DOHH2 (cell line): ENCODE data around the gene DGUOK.

Experiments
- H3F3A ChIP-seq: fragments of 200-600 bp; sonication (generic), shearing (Covaris generic); 2 replicates; pipeline ENCODE4 v1.6.0; 2016; ENCODE audit warnings: antibody characterized with exemption, mild to moderate bottlenecking; ENCODE audit not compliant: control insufficient read depth, insufficient read depth
- H3K27ac ChIP-seq: fragments of 200-600 bp; sonication (generic); 2 replicates; pipeline ENCODE4 v1.5.1; 2014; ENCODE audit warnings: low read depth, mild to moderate bottlenecking, low read length, moderate library complexity
- H3K27me3 ChIP-seq: fragments of 200-600 bp; sonication (generic); 2 replicates; pipeline ENCODE4 v1.6.1; 2014; ENCODE audit warnings: mild to moderate bottlenecking, low read length, mixed read lengths; ENCODE audit not compliant: control insufficient read depth
- H3K36me3 ChIP-seq: fragments of 200-600 bp; sonication (generic); 2 replicates; pipeline ENCODE4 v1.6.1; 2014; ENCODE audit warnings: mild to moderate bottlenecking, low read length, moderate library complexity, mixed read lengths; ENCODE audit not compliant: control insufficient read depth
- H3K4me1 ChIP-seq: fragments of 200-600 bp; sonication (generic); 2 replicates; pipeline ENCODE4 v1.6.1; 2014; ENCODE audit warnings: mild to moderate bottlenecking, low read length, mixed read lengths; ENCODE audit not compliant: control insufficient read depth
- H3K4me2 ChIP-seq: fragments of 200-600 bp; sonication (generic); 2 replicates; pipeline ENCODE4 v1.6.0; 2014; ENCODE audit warnings: mild to moderate bottlenecking, low read length, moderate library complexity
- H3K4me3 ChIP-seq: fragments of 200-600 bp; sonication (generic); 2 replicates; pipeline ENCODE4 v1.5.1; 2014; ENCODE audit warnings: mild to moderate bottlenecking, low read length, mixed read lengths
- H3K79me2 ChIP-seq: fragments of 200-600 bp; sonication (generic); 2 replicates; pipeline ENCODE4 v1.6.1; 2014; ENCODE audit warnings: mild to moderate bottlenecking, low read length, mixed read lengths; ENCODE audit not compliant: control insufficient read depth
- H3K9me2 ChIP-seq: fragments of 200-600 bp; sonication (generic); replicated peaks from 2 replicates; pipeline ENCODE4 v1.6.1; 2014; ENCODE audit warnings: mild to moderate bottlenecking, low read length, mixed read lengths; ENCODE audit not compliant: control insufficient read depth
- H3K9me3 ChIP-seq: fragments of 200-600 bp; sonication (generic); 2 replicates; pipeline ENCODE4 v1.6.1; 2014; ENCODE audit warnings: antibody characterized with exemption, low read length, mixed read lengths; ENCODE audit not compliant: control insufficient read depth, insufficient read depth
- H4K20me1 ChIP-seq: fragments of 200-600 bp; sonication (generic); 2 replicates; pipeline ENCODE4 v1.6.0; 2014; ENCODE audit warnings: low read depth, mild to moderate bottlenecking, antibody characterized with exemption, low read length, moderate library complexity; ENCODE audit not compliant: control insufficient read depth, insufficient read depth
- EZH2phosphoT487 ChIP-seq: fragments of 200-600 bp; sonication (generic); IDR thresholded peaks from 2 replicates; pipeline ENCODE4 v1.6.1; 2017; ENCODE audit warnings: borderline replicate concordance, mild to moderate bottlenecking, antibody characterized with exemption, low read length, moderate library complexity, mixed read lengths
- TF ChIP-seq, protein P1 (sequence below): fragments of 200-600 bp; sonication (generic); IDR thresholded peaks from one replicate; pipeline ENCODE4 v1.5.1; 2014; ENCODE audit warnings: antibody characterized with exemption, mild to moderate bottlenecking, low read depth, low read length; ENCODE audit not compliant: poor library complexity, severe bottlenecking

DGUOK gene

DNA sequence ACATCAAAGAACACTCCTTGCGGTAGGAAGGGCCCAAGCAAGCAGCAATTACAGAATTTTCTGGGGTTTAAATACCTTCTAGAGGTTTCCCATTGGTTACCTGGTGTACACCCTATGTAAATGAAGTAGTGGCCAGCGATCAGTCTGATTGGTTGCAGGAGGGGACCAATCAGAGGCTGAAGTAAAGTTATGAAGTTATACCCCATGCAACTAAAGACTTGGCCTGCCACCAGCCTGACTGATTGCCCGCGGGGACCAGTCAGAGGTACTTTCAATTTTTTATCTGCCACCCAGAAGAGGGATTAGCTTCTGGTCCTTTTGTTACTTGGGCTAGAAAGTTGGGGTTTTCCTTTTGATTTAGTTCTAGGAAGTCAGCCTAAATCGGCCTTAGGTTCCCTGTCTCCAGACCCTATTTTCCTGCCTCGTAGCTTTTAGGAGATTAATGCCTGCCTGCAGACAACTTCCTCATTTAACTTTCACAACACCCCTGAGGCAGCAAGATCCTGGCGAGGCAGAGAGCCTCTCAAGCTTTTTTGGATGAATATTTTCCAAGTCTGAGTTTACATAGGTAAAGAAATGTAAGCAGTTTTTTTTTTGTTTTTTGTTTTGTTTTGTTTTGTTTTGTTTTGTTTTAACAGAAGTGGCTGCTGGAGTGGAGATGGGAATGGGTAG lies 1.5 kb upstream of the DGUOK start:
- peaks cover 4% of the 10 kb centered on the region; the same call in 1 of the 2 replicates for H4K20me1 ChIP-seq
- peak overlapping the region; percentile 80 for H3K27ac ChIP-seq
- H3F3A ChIP-seq: peaks cover 21% of the 10 kb centered on the region
- TF ChIP-seq, protein P1, sequence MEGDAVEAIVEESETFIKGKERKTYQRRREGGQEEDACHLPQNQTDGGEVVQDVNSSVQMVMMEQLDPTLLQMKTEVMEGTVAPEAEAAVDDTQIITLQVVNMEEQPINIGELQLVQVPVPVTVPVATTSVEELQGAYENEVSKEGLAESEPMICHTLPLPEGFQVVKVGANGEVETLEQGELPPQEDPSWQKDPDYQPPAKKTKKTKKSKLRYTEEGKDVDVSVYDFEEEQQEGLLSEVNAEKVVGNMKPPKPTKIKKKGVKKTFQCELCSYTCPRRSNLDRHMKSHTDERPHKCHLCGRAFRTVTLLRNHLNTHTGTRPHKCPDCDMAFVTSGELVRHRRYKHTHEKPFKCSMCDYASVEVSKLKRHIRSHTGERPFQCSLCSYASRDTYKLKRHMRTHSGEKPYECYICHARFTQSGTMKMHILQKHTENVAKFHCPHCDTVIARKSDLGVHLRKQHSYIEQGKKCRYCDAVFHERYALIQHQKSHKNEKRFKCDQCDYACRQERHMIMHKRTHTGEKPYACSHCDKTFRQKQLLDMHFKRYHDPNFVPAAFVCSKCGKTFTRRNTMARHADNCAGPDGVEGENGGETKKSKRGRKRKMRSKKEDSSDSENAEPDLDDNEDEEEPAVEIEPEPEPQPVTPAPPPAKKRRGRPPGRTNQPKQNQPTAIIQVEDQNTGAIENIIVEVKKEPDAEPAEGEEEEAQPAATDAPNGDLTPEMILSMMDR: no peak
- no peak for TF ChIP-seq EZH2phosphoT487
- H3K27me3 ChIP-seq: no peaks in the 10 kb centered on the region
- peaks cover 4% of the 10 kb centered on the region for H3K9me3 ChIP-seq
- H3K4me2 ChIP-seq: no peak overlapping the region
- no peaks in the 10 kb centered on the region for H3K9me2 ChIP-seq
- H3K4me1 ChIP-seq: peaks cover 74% of the 10 kb centered on the region
- peaks cover 35% of the 10 kb centered on the region for H3K79me2 ChIP-seq
- H3K36me3 ChIP-seq: peaks cover 33% of the 10 kb centered on the region
- peak overlapping the region; percentile 9; the same call in 1 of the 2 replicates for H3K4me3 ChIP-seq

DNA sequence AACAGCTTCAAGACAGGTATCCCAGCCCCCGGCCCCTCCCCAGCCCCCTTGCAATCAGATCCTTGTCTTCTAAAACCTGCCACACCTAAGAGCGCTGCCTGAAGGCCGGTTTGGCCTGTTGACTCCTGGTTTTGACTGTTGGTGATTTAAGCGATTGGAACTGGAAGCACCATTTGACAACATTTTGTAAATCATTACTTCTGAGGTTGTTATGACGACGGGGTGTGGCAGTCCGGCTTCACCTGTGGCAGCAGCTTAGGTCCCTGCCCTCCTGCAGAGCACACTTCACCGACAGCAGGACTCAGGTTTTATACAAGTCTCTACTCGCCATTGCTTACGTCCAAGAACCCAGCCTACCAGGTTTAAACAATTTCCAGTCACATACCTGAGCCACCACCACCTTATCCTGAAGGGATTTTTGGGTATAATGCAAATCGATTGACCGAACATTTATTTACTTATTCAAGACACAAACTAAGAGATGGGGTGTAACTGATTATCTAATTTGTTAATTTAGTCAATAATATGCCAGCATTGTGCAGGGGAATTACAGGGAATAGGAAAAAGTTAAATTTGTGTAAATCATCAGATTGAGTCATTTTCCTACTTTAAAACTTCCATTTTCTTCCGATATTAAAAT lies 707 bp upstream of the DGUOK start:
- no peaks in the 10 kb centered on the region for H3K9me2 ChIP-seq
- H3K4me2 ChIP-seq: peak overlapping the region; percentile 65
- peak overlapping the region; percentile 80 for H3K27ac ChIP-seq
- H3K4me1 ChIP-seq: peaks cover 69% of the 10 kb centered on the region
- H3K36me3 ChIP-seq: peaks cover 37% of the 10 kb centered on the region
- H3F3A ChIP-seq: peaks cover 21% of the 10 kb centered on the region
- H3K4me3 ChIP-seq: peak overlapping the region; percentile 88
- H3K79me2 ChIP-seq: peaks cover 42% of the 10 kb centered on the region
- TF ChIP-seq EZH2phosphoT487: no peak
- TF ChIP-seq, protein P1: no peak
- H3K27me3 ChIP-seq: no peaks in the 10 kb centered on the region
- peaks cover 4% of the 10 kb centered on the region for H3K9me3 ChIP-seq
- peaks cover 4% of the 10 kb centered on the region; the same call in 1 of the 2 replicates for H4K20me1 ChIP-seq

DNA sequence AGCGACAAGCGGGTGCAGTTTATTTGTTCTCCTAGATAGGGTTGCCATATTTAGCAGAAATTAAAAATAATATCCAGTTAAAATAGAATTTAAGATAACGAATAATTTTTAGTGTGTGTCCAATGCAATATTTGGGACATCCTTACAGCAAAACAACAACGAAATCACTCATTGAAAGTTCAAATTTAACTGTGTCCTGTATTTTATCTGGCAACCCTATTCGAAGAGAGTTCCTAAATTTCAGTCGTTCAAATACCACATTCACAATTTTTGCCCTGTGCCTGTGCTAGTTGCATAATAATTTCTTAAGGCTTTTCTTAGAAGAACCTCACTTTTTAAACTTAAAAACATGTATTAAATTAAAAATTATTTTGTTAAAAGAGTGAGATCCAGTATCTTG lies 664 bp downstream of the DGUOK start:
- Histone ChIP-seq H3K4me3 (peak overlapping the region; percentile 88), H3K9me2 (no peaks in the 10 kb centered on the region), H4K20me1 (peaks cover 14% of the 10 kb centered on the region), H3K4me1 (peaks cover 62% of the 10 kb centered on the region), H3K36me3 (peaks cover 50% of the 10 kb centered on the region), H3K9me3 (peaks cover 4% of the 10 kb centered on the region), H3F3A (peaks cover 14% of the 10 kb centered on the region), H3K27me3 (no peaks in the 10 kb centered on the region), H3K4me2 (peak overlapping the region; percentile 83), H3K27ac (peak overlapping the region; percentile 80), H3K79me2 (peaks cover 55% of the 10 kb centered on the region)
- TF ChIP-seq, protein P1: no peak
- TF ChIP-seq EZH2phosphoT487: no peak
